AG04450 (cell line): ENCODE data around the gene ZNF486. TPM values are rescaled to one million over a fixed set of nuclear protein-coding genes. Genes with fewer than 3 reads are reported as not detected.
"Not testable (repeated sequence)": the region's sequence is repeated elsewhere in the genome, so short reads cannot be mapped to it uniquely, and the experiment has no call there.

Source experiments
- CTCF ChIA-PET: fragments of 300-600, 350-600 bp; formaldehyde crosslinking; extraction: SDS; loops from one replicate; lab custom pipeline; 2022; ENCODE audit warnings: antibody characterized with exemption, inconsistent platforms; lab: Charles Lee
- POLR2A ChIA-PET: fragments of 350-600 bp; formaldehyde crosslinking; extraction: SDS; loops from one replicate; lab custom pipeline; 2021; ENCODE audit warnings: antibody characterized with exemption, inconsistent platforms; lab: Yijun Ruan, JAX
- DNase-seq: peaks from one replicate; pipeline ENCODE4 v3.0.0-alpha.2; 2011; ENCODE audit warnings: low read depth, low spot score
- H3K27ac ChIP-seq: one replicate; pipeline ENCODE4 v1.5.1; 2012; ENCODE audit warnings: low read depth, low read length, control low read depth
- H3K27me3 ChIP-seq: one replicate; pipeline ENCODE4 v1.6.0; 2012; ENCODE audit warnings: low read length; ENCODE audit not compliant: control insufficient read depth, insufficient read depth
- H3K4me3 ChIP-seq: 2 replicates; pipeline ENCODE4 v1.5.1; 2011; ENCODE audit warnings: mild to moderate bottlenecking, low read depth, low read length, control low read depth
- H3K9me3 ChIP-seq: 2 replicates; pipeline ENCODE4 v1.5.1; 2012; ENCODE audit warnings: low read length; ENCODE audit not compliant: control insufficient read depth, insufficient read depth
- CTCF ChIP-seq: IDR thresholded peaks from 2 replicates; pipeline ENCODE4 v1.5.1; 2011; ENCODE audit warnings: low read depth, low read length, control low read depth, inconsistent platforms
- polyA plus RNA-seq: library from polyadenylated mRNA; depleted of rRNA; stranded (reverse); fragments of >200 nt; gene quantifications from 2 replicates; pipeline ENCODE4 v1.2.3, GENCODE V29; 2011

ZNF486 gene
- polyA plus RNA-seq, 1 experiment: 5.3 TPM

GRCh38 chr19:20197747-20198146 is 30.7 kb downstream of the ZNF486 start:
- Histone ChIP-seq H3K9me3 (peaks cover 37% of the 10 kb centered on the region), H3K27me3 (no peaks in the 10 kb centered on the region), H3K4me3 (no peak overlapping the region), H3K27ac (no peak overlapping the region)
- POLR2A ChIA-PET: no interaction called here
- CTCF ChIA-PET: no interaction called here
- TF ChIP-seq CTCF: no peak
- DNase-seq: no peak

- Histone ChIP-seq H3K27ac (no peak overlapping the region), H3K4me3 (no peak overlapping the region), H3K9me3 (no peaks in the 10 kb centered on the region; the same call in 1 of the 2 replicates), H3K27me3 (no peaks in the 10 kb centered on the region)
- ChIA-PET CTCF (no interaction called here), POLR2A (no interaction called here)
- no peak for DNase-seq
- TF ChIP-seq CTCF: no peak
Measured at GRCh38 chr19:20209051-20209450, 42.0 kb downstream of the ZNF486 start.

- POLR2A ChIA-PET, DNase-seq, H3K4me3 ChIP-seq, H3K27me3 ChIP-seq, H3K27ac ChIP-seq, H3K9me3 ChIP-seq, CTCF ChIA-PET: not testable (repeated sequence)
Measured at GRCh38 chr19:20214366-20214765, 47.4 kb downstream of the ZNF486 start.

- H3K27me3 ChIP-seq, POLR2A ChIA-PET, H3K4me3 ChIP-seq, H3K9me3 ChIP-seq, H3K27ac ChIP-seq, CTCF ChIA-PET, DNase-seq: not testable (repeated sequence)
Measured at GRCh38 chr19:20221605-20222004, 54.6 kb downstream of the ZNF486 start.

- peaks cover 17% of the 10 kb centered on the region for H3K9me3 ChIP-seq
- ChIA-PET POLR2A (no interaction called here), CTCF (no interaction called here)
- no peak overlapping the region for H3K27ac ChIP-seq
- DNase-seq: no peak
- TF ChIP-seq CTCF: no peak
- H3K4me3 ChIP-seq: no peak overlapping the region
- H3K27me3 ChIP-seq: no peaks in the 10 kb centered on the region
Measured at GRCh38 chr19:20233105-20233504, 66.1 kb downstream of the ZNF486 start.

GRCh38 chr19:20235156-20235555 is 68.1 kb downstream of the ZNF486 start:
- TF ChIP-seq CTCF: no peak
- ChIA-PET CTCF (interaction anchor here (0.6 kb wide), 1 partner anchor 366 kb away, joined by 5 read pairs; no protein-coding TSS in a partner anchor), POLR2A (no interaction called here)
- DNase-seq: no peak
- H3K27ac ChIP-seq: no peak overlapping the region
- peaks cover 2% of the 10 kb centered on the region for H3K27me3 ChIP-seq
- H3K4me3 ChIP-seq: no peak overlapping the region
- H3K9me3 ChIP-seq: peaks cover 23% of the 10 kb centered on the region
